Measurements from ENCODE around the gene CRB2.

CRB2 gene

GRCh38 chr9:123343443-123344191 is 12.4 kb upstream of the CRB2 start:
- peak; percentile 37 for DNase-seq (ENCODE audit: low read depth)
- TF ChIP-seq POLR2A (IDR thresholded peaks at IDR 0.05; ENCODE audit: extremely low read depth, insufficient read length) (no peak), CTCF (IDR thresholded peaks at IDR 0.05; ENCODE audit: low read depth, low read length) (no peak), MYC (IDR thresholded peaks at IDR 0.05; ENCODE audit: low read depth, low read length) (no peak)
- TF ChIP-seq, protein P1, sequence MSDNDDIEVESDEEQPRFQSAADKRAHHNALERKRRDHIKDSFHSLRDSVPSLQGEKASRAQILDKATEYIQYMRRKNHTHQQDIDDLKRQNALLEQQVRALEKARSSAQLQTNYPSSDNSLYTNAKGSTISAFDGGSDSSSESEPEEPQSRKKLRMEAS (IDR thresholded peaks at IDR 0.05; ENCODE audit: low read depth, low read length): no peak
- no peak overlapping the region for H3K4me3 ChIP-seq (ENCODE audit: low read depth, low read length)

GRCh38 chr9:123344192-123344949 is 11.6 kb upstream of the CRB2 start:
- TF ChIP-seq MYC (IDR thresholded peaks at IDR 0.05; ENCODE audit: low read depth, low read length): no peak
- no peak for TF ChIP-seq CTCF (IDR thresholded peaks at IDR 0.05; ENCODE audit: low read depth, low read length)
- TF ChIP-seq POLR2A (IDR thresholded peaks at IDR 0.05; ENCODE audit: extremely low read depth, insufficient read length): no peak
- TF ChIP-seq, protein P1 (IDR thresholded peaks at IDR 0.05; ENCODE audit: low read depth, low read length): no peak
- H3K4me3 ChIP-seq (ENCODE audit: low read depth, low read length): no peak overlapping the region
- DNase-seq (ENCODE audit: low read depth): peak; percentile 28

- no peak for TF ChIP-seq MYC (IDR thresholded peaks at IDR 0.05; ENCODE audit: low read depth, low read length)
- no peak overlapping the region for H3K4me3 ChIP-seq (ENCODE audit: low read depth, low read length)
- DNase-seq (ENCODE audit: low read depth): no peak
Observed at GRCh38 chr9:123345567-123345955, 10.4 kb upstream of the CRB2 start.

DNA sequence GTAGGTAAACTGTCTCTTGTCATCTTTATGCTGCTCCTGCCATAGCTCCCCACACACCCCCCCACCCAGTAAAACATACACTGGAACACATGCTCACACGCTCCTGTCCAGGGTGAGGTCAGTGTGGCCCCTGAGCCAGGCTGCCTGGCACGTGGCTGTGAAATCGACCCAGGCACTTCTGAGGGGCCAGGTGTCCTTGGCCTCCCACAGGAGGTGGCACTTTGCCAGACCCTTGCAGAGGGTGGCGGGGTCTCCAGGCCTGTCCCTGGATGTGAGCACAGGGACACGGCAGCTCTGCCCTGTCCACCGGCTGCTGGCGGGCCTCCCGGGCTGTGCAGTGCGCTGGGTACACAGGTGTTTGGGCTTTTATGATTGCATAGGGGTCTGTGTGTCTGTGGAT is 10.0 kb upstream of the CRB2 start:
- H3K4me3 ChIP-seq (ENCODE audit: low read depth, low read length): no peak overlapping the region
- no peak for TF ChIP-seq CTCF (IDR thresholded peaks at IDR 0.05; ENCODE audit: low read depth, low read length)
- DNase-seq (ENCODE audit: low read depth): no peak

- no peak overlapping the region for H3K4me3 ChIP-seq (ENCODE audit: low read depth, low read length)
- DNase-seq (ENCODE audit: low read depth): no peak
- TF ChIP-seq POLR2A (IDR thresholded peaks at IDR 0.05; ENCODE audit: extremely low read depth, insufficient read length) (no peak), CTCF (IDR thresholded peaks at IDR 0.05; ENCODE audit: low read depth, low read length) (no peak), MYC (IDR thresholded peaks at IDR 0.05; ENCODE audit: low read depth, low read length) (no peak)
- TF ChIP-seq, protein P1 (IDR thresholded peaks at IDR 0.05; ENCODE audit: low read depth, low read length): no peak
Observed at GRCh38 chr9:123346826-123347225, 9.2 kb upstream of the CRB2 start.

- TF ChIP-seq, protein P1 (IDR thresholded peaks at IDR 0.05; ENCODE audit: low read depth, low read length): no peak
- no peak for TF ChIP-seq POLR2A (IDR thresholded peaks at IDR 0.05; ENCODE audit: extremely low read depth, insufficient read length)
- TF ChIP-seq MYC (IDR thresholded peaks at IDR 0.05; ENCODE audit: low read depth, low read length): no peak
- no peak for TF ChIP-seq CTCF (IDR thresholded peaks at IDR 0.05; ENCODE audit: low read depth, low read length)
- H3K4me3 ChIP-seq (ENCODE audit: low read depth, low read length): no peak overlapping the region
- no peak for DNase-seq (ENCODE audit: low read depth)
Observed at GRCh38 chr9:123347289-123348060, 8.5 kb upstream of the CRB2 start.
